GM18861 (cell line): ENCODE results near the gene FSD1.
"Not testable (repeated sequence)": the region's sequence is repeated elsewhere in the genome, so short reads cannot be mapped to it uniquely, and the experiment has no call there.

Experiments used
- ATAC-seq: cut with Tn5 transposase; IDR thresholded peaks from one replicate; pipeline ENCODE4 v1.9.1; 2021; ENCODE audit not compliant: unreplicated experiment

The FSD1 gene

GRCh38 chr19:4304538-4305256 lies at the start of gene FSD1:
Gene FSD1, plus strand, starts transcription at chr19:4304598. Its CDS starts 149 bp downstream, at chr19:4304747.
- no peak for ATAC-seq

GRCh38 chr19:4256563-4256962 lies 47.8 kb upstream of the FSD1 start:
- ATAC-seq = no peak

GRCh38 chr19:4257025-4257424 lies 47.4 kb upstream of the FSD1 start:
- no peak for ATAC-seq

- ATAC-seq = no peak
These were observed 46.2 kb upstream of the FSD1 start for GRCh38 chr19:4258181-4258580.

- no peak for ATAC-seq
These were observed 43.7 kb upstream of the FSD1 start for GRCh38 chr19:4260613-4261191.

- ATAC-seq = no peak
These were observed 39.6 kb upstream of the FSD1 start for GRCh38 chr19:4264812-4265211.

GRCh38 chr19:4266253-4267000 lies 38.0 kb upstream of the FSD1 start:
- no peak for ATAC-seq

GRCh38 chr19:4267101-4267900 lies 37.1 kb upstream of the FSD1 start:
- no peak for ATAC-seq

GRCh38 chr19:4267901-4268815 lies 36.2 kb upstream of the FSD1 start:
- no peak for ATAC-seq

- ATAC-seq = no peak
These were observed 35.5 kb upstream of the FSD1 start for GRCh38 chr19:4268816-4269430.

GRCh38 chr19:4272894-4273293 lies 31.5 kb upstream of the FSD1 start:
- no peak for ATAC-seq

GRCh38 chr19:4274321-4274686 lies 30.1 kb upstream of the FSD1 start:
- not testable (repeated sequence) for ATAC-seq

GRCh38 chr19:4277191-4277696 lies 27.2 kb upstream of the FSD1 start:
- ATAC-seq = no peak

GRCh38 chr19:4278010-4278409 lies 26.4 kb upstream of the FSD1 start:
- ATAC-seq = no peak

- ATAC-seq = no peak
These were observed 25.8 kb upstream of the FSD1 start, which contains the start of gene SHD for GRCh38 chr19:4278419-4279266. Gene SHD, plus strand, starts transcription at chr19:4279266. Its CDS starts 798 bp downstream, at chr19:4280064.

- ATAC-seq = no peak
These were observed 25.2 kb upstream of the FSD1 start for GRCh38 chr19:4279267-4279529.

- no peak for ATAC-seq
These were observed 24.6 kb upstream of the FSD1 start for GRCh38 chr19:4279530-4280422.
